LNCaP clone FGC (cell line): ENCODE data around the gene MS4A15.

Source experiments
- DNase-seq: peaks from one replicate; pipeline ENCODE4 v3.0.0-alpha.2; 2011; ENCODE audit warnings: low read depth
- H3K4me3 ChIP-seq: 2 replicates; pipeline ENCODE4 v1.5.1; 2011; ENCODE audit warnings: mild to moderate bottlenecking, low read depth, low read length, control low read depth
- TF ChIP-seq, protein P1 (sequence below): IDR thresholded peaks from 2 replicates; pipeline ENCODE4 v1.5.1; 2012; ENCODE audit warnings: mild to moderate bottlenecking; ENCODE audit not compliant: control insufficient read depth, insufficient read depth; ENCODE audit errors: extremely low read depth

MS4A15 gene

DNA sequence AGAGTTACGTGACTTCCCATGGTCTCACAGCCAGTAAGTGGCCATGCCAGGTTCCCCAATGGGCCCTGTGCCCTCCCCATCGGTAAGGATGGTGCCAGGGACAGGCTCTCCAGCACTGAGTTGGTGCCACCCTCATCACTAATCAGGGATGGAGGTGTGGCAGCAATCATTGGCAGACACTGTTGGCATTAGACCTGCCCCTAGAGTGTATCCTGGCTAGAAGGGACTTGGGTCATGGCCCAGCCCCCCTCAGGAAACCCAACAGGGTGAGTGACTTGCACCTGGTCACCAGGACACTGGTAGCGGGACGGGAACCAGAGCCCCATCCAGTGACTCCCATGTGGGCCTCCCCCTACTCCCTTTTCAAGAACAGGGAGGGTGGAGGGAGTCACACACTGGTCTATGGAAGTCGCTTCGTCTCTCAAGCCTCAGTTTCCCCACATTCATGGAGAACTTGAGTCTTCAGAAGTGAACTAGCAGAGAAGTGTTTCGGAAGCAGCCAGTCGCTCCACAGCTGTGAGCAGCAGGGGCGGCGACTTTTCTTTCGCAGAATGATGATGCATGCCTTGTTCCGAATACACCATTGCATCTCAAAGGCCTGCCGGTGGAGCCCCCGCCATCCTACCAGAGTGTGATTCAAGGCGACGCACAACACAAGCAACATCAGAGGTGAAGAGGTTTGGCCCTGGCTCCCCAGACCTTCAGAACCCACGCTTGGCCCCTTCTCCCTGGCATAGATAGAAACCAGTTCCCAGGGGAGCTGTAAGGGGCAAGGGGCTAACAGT, 41.4 kb downstream of the MS4A15 start:
- no peak overlapping the region for H3K4me3 ChIP-seq
- no peak for DNase-seq
- TF ChIP-seq, protein P1, sequence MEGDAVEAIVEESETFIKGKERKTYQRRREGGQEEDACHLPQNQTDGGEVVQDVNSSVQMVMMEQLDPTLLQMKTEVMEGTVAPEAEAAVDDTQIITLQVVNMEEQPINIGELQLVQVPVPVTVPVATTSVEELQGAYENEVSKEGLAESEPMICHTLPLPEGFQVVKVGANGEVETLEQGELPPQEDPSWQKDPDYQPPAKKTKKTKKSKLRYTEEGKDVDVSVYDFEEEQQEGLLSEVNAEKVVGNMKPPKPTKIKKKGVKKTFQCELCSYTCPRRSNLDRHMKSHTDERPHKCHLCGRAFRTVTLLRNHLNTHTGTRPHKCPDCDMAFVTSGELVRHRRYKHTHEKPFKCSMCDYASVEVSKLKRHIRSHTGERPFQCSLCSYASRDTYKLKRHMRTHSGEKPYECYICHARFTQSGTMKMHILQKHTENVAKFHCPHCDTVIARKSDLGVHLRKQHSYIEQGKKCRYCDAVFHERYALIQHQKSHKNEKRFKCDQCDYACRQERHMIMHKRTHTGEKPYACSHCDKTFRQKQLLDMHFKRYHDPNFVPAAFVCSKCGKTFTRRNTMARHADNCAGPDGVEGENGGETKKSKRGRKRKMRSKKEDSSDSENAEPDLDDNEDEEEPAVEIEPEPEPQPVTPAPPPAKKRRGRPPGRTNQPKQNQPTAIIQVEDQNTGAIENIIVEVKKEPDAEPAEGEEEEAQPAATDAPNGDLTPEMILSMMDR: no peak

DNA sequence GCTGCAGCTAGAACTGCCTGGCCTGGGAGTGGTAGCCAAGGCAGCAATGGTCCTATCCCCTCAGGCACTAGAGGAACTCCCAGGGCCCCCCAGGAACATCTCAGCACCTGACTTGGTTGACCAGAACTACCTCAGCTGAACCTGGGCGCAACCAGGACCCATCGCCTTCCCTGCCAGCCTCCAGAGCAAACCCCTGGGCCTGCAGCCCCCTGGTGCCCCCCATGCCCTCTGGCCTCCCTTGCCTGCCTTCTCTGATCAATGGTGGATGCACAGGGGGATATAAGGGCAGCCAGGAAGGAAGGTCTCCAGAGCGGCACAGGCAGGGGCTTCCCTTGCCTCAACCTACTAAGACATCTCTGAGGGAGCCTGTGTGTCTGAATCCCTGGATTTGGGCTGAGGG, 42.0 kb downstream of the MS4A15 start:
- DNase-seq: no peak
- TF ChIP-seq, protein P1: no peak
- no peak overlapping the region for H3K4me3 ChIP-seq

DNA sequence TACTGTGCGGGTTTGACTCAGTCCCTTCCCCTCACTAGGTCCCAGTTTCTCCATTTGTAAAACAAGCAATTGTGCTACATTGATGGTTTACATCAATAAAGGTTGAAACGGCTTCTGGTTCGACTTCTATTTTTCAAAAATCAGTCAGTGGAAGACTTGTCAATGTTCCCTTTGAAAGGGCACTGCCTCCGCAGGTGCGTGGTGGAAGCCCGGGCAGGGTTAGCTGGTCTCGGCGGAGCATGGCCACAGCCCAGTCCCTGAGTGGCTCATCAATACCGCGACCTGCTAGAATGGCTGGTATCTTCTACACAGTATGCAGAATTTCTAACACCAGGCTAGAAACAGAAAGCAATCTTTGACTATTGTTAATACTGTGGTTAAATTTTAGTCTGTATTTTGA, 44.5 kb downstream of the MS4A15 start:
- TF ChIP-seq, protein P1: no peak
- DNase-seq: no peak
- H3K4me3 ChIP-seq: no peak overlapping the region

DNA sequence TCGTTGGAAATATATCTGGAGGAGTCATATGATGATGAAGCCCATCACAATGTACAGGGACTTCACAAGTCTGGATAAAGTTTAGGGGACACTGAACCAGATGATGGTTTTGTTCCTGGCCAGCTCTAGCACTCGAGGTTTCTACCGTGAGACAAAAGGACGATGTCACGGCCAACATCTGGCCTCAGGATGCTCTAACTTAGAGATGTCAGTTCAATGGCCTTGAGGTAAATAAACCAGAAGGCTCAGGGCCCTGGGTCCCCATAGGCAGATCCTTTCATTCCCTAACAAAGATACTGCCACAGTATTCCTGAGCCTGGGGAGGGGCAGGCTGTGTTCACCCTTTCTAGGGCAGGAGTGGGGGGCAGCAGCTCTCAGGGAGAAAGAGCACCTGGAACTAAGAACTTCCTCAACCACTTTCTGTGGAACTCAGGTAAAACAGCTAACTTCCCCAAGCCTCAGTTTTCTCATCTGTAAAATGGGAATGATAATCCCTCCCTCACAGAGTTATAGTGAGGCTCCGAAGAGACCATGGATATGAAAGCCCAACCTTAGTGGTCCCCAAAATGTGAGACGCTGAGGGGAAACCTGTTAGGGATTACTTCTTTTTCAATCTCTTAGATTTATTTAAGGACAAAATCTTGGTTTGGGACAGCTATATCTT, 46.7 kb downstream of the MS4A15 start:
- TF ChIP-seq, protein P1: no peak
- H3K4me3 ChIP-seq: no peak overlapping the region
- no peak for DNase-seq

DNA sequence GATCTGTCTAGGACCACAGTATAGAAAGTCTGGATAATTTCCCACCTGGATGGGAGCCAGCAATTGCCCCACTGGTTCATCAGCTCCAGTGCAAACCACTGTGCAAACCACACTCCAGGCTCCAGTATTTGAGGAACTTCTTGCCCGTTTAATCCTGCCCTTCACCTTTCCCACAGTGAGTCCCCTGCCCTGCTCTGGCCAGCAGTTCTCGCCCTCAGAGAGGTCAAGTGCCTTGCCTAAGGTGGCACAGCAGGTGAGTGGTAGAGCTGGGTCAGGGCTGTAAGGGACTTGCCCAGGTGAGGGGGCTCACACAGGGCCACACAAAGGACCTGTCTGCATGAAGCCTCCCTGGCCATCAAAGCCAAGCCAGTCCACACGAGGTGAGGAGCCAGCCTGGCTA, 52.6 kb downstream of the MS4A15 start:
- no peak for DNase-seq
- TF ChIP-seq, protein P1: no peak
- H3K4me3 ChIP-seq: no peak overlapping the region

DNA sequence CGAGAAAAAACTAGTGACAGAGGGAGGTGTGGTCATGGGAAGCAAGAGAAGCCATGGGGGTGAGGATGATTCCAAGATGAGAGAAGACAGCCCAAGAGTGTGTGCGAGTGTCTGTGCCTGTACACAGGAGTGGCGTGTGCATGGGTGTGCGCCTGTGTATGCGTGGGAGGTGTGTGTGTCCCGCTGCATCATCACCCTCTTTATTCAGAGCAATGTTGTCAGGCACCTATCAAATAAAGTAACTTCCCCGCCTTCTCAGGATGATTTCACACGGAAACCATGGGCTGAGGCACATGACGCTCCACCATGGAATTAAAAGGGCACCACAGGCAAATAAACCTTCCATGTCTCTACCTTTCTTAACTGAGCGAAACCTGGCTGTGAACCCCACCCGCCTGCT, 53.0 kb downstream of the MS4A15 start:
- DNase-seq: no peak
- TF ChIP-seq, protein P1: no peak
- no peak overlapping the region for H3K4me3 ChIP-seq
